BLaER1 (cell line): Measurements from ENCODE around the gene SASH1.
"Not testable (repeated sequence)": the region's sequence is repeated elsewhere in the genome, so short reads cannot be mapped to it uniquely, and the experiment has no call there.

Experiments
- H3K27ac ChIP-seq: shearing (Covaris generic); formaldehyde crosslinking; 2 replicates; pipeline ENCODE4 v1.8.1; 2022
- H3K27me3 ChIP-seq: shearing (Covaris generic); formaldehyde crosslinking; 2 replicates; pipeline ENCODE4 v1.8.1; 2022
- H3K36me3 ChIP-seq: shearing (Covaris generic); formaldehyde crosslinking; 2 replicates; pipeline ENCODE4 v1.8.1; 2022
- H3K4me1 ChIP-seq: shearing (Covaris generic); formaldehyde crosslinking; 2 replicates; pipeline ENCODE4 v1.8.1; 2022
- H3K4me2 ChIP-seq: shearing (Covaris generic); formaldehyde crosslinking; 2 replicates; pipeline ENCODE4 v1.8.1; 2022
- H3K4me3 ChIP-seq: shearing (Covaris generic); formaldehyde crosslinking; 2 replicates; pipeline ENCODE4 v1.8.1; 2022
- H3K9ac ChIP-seq: shearing (Covaris generic); formaldehyde crosslinking; 2 replicates; pipeline ENCODE4 v1.8.1; 2022
- H3K9me3 ChIP-seq: shearing (Covaris generic); formaldehyde crosslinking; 2 replicates; pipeline ENCODE4 v1.8.1; 2022
- H4K20me1 ChIP-seq: shearing (Covaris generic); formaldehyde crosslinking; 2 replicates; pipeline ENCODE4 v1.8.1; 2022
- Cebpa-rat ChIP-seq: shearing (Covaris generic); IDR thresholded peaks from 2 replicates; pipeline ENCODE4 v1.8.1; 2022

SASH1 gene

DNA sequence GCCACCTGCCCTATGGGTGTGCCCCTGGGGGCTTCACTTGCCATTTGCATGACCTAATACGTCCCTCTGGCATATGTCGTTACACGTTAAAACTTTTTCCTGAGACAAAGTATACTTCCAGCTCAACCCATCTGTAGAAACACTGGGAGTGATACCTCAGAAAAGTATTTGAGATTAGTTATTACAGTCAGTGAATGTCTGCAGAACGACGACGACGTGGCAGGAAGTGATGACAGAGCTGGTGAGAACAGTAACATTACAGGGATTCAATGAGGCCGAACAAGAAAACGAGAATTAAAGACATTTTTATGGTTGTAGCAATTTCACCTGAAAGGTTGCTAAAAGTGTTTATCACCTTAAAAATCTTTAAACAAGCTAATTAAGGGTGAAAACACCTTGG is 40.2 kb downstream of the SASH1 start:
- Histone ChIP-seq H3K4me3 (no peak overlapping the region), H3K4me2 (no peak overlapping the region), H3K27ac (no peak overlapping the region), H3K27me3 (no peaks in the 10 kb centered on the region), H3K9ac (no peak overlapping the region), H3K9me3 (no peaks in the 10 kb centered on the region), H3K4me1 (peaks cover 8% of the 10 kb centered on the region), H4K20me1 (no peaks in the 10 kb centered on the region), H3K36me3 (no peaks in the 10 kb centered on the region)
- TF ChIP-seq Cebpa-rat: no peak

- H3K27ac ChIP-seq: no peak overlapping the region
- TF ChIP-seq Cebpa-rat: no peak
- no peaks in the 10 kb centered on the region for H3K27me3 ChIP-seq
- H3K4me3 ChIP-seq: no peak overlapping the region
- no peak overlapping the region for H3K9ac ChIP-seq
- H3K4me1 ChIP-seq: peaks cover 8% of the 10 kb centered on the region
- H3K36me3 ChIP-seq: no peaks in the 10 kb centered on the region
- H3K4me2 ChIP-seq: no peak overlapping the region
- H3K9me3 ChIP-seq: no peaks in the 10 kb centered on the region
- H4K20me1 ChIP-seq: no peaks in the 10 kb centered on the region
Observed at GRCh38 chr6:148383658-148384368, 41.2 kb downstream of the SASH1 start.

- no peak overlapping the region for H3K9ac ChIP-seq
- no peak overlapping the region for H3K4me3 ChIP-seq
- no peaks in the 10 kb centered on the region for H4K20me1 ChIP-seq
- H3K27me3 ChIP-seq: no peaks in the 10 kb centered on the region
- H3K27ac ChIP-seq: no peak overlapping the region
- H3K4me1 ChIP-seq: peaks cover 8% of the 10 kb centered on the region
- no peaks in the 10 kb centered on the region for H3K36me3 ChIP-seq
- no peak overlapping the region for H3K4me2 ChIP-seq
- 0 out of 2 replicates have a peak, but pooled peaks have one; percentile 19 for TF ChIP-seq Cebpa-rat
- H3K9me3 ChIP-seq: no peaks in the 10 kb centered on the region
Observed at GRCh38 chr6:148385379-148385778, 42.7 kb downstream of the SASH1 start.

- no peaks in the 10 kb centered on the region for H3K4me1 ChIP-seq
- no peak for TF ChIP-seq Cebpa-rat
- no peak overlapping the region for H3K4me2 ChIP-seq
- H3K27ac ChIP-seq: no peak overlapping the region
- no peaks in the 10 kb centered on the region for H3K27me3 ChIP-seq
- no peaks in the 10 kb centered on the region for H3K36me3 ChIP-seq
- H3K9me3 ChIP-seq: no peaks in the 10 kb centered on the region
- H3K4me3 ChIP-seq: no peak overlapping the region
- no peak overlapping the region for H3K9ac ChIP-seq
- H4K20me1 ChIP-seq: no peaks in the 10 kb centered on the region
Observed at GRCh38 chr6:148388521-148388920, 45.9 kb downstream of the SASH1 start.

DNA sequence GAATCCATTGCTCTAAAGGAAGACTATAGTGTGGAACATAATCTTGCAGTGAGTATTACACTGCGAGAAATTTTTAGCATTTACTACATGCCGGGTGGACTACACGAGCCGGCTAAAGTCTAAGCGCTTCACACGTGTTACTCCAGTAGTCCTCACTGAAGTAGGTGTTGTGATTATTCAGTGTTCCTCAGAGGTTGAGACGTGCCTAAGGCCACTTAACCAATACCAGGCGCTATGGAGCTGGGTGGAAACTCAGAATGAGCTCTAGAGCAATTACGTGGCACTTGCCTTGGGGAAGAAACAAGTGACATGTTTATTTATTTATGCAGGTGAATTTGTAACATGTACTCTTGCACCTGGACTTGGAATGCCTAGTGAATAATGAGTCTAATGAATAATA is 46.4 kb downstream of the SASH1 start:
- no peaks in the 10 kb centered on the region for H3K4me1 ChIP-seq
- no peaks in the 10 kb centered on the region for H4K20me1 ChIP-seq
- H3K27ac ChIP-seq: no peak overlapping the region
- H3K9me3 ChIP-seq: no peaks in the 10 kb centered on the region
- H3K36me3 ChIP-seq: no peaks in the 10 kb centered on the region
- no peak overlapping the region for H3K4me3 ChIP-seq
- no peak overlapping the region for H3K4me2 ChIP-seq
- H3K9ac ChIP-seq: no peak overlapping the region
- no peaks in the 10 kb centered on the region for H3K27me3 ChIP-seq
- TF ChIP-seq Cebpa-rat: no peak

DNA sequence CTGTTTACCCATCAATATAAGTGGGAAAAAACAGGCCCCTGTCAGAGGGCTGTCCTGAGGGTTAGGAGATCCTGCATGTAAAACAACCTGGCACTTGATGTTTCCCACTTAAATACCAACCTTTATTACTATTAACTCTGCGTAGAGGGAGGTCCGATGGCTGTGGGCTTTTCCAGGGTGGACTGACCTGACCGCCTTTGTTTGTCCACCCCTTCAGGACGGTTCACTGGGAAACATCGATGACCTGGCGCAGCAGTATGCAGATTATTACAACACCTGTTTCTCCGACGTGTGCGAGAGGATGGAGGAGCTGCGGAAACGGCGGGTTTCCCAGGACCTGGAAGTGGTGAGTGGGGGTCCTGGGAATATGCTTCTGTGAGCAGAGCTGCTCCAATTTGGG is 47.3 kb downstream of the SASH1 start:
- H3K9ac ChIP-seq: no peak overlapping the region
- H3K4me2 ChIP-seq: no peak overlapping the region
- H4K20me1 ChIP-seq: no peaks in the 10 kb centered on the region
- TF ChIP-seq Cebpa-rat: no peak
- H3K4me1 ChIP-seq: no peaks in the 10 kb centered on the region
- H3K4me3 ChIP-seq: no peak overlapping the region
- H3K9me3 ChIP-seq: no peaks in the 10 kb centered on the region
- H3K27ac ChIP-seq: no peak overlapping the region
- H3K36me3 ChIP-seq: no peaks in the 10 kb centered on the region
- H3K27me3 ChIP-seq: no peaks in the 10 kb centered on the region

- H3K4me2 ChIP-seq, H3K9ac ChIP-seq, H3K36me3 ChIP-seq, H4K20me1 ChIP-seq, H3K4me3 ChIP-seq, H3K27ac ChIP-seq, H3K9me3 ChIP-seq, H3K27me3 ChIP-seq, H3K4me1 ChIP-seq: not testable (repeated sequence)
Observed at GRCh38 chr6:148392127-148392526, 49.5 kb downstream of the SASH1 start.

DNA sequence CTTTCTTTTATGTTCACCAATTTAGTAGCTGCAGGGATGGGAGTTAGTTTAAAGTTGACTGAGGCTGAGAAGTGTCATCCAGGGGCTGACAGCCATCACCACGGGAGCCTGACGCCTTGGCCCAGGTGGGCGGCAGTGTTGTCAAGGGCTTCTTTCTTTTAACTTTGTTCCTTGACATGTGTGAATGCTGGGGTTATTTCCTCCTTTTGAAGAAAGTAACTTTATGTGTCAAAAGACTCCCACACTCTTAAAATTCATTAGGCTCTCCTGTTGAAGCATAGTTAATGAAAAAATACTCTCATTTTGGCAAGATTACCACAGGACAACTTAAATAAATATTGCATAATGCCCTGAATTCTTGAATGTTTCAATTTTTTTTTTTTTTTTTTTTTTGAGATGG is 50.0 kb downstream of the SASH1 start:
- Histone ChIP-seq H4K20me1 (no peaks in the 10 kb centered on the region), H3K27me3 (no peaks in the 10 kb centered on the region), H3K4me2 (no peak overlapping the region), H3K9ac (no peak overlapping the region), H3K4me3 (no peak overlapping the region), H3K4me1 (no peaks in the 10 kb centered on the region), H3K36me3 (no peaks in the 10 kb centered on the region), H3K27ac (no peak overlapping the region), H3K9me3 (no peaks in the 10 kb centered on the region)
- TF ChIP-seq Cebpa-rat: no peak

DNA sequence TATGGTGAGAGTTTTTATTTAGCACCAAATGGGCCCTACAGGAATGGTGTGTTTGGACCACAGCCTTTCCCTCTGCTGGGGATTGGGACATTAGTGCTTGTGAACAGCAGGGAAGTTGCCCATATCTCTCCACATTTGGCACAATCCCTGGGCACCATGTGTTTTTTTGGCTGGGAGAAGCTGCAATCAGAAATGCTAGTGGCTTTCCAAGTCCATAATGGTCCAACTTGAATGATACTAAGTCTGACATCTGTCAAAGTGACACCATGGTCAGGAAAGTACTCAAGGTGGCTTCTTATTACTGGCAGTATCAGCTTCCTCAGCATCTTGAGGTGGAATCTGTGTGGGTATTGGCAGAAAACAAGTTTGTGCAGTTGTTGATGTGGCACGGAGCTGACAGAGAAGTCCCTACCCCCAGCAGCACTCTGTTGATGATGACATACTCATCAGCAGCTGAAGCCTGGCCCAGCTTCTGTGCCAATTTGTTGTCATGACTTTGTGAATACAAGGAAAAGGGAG is 53.0 kb downstream of the SASH1 start:
- no peak overlapping the region for H3K9ac ChIP-seq
- no peak overlapping the region for H3K4me3 ChIP-seq
- H3K27ac ChIP-seq: no peak overlapping the region
- no peaks in the 10 kb centered on the region for H3K27me3 ChIP-seq
- H3K9me3 ChIP-seq: no peaks in the 10 kb centered on the region
- no peak for TF ChIP-seq Cebpa-rat
- no peaks in the 10 kb centered on the region for H4K20me1 ChIP-seq
- no peaks in the 10 kb centered on the region for H3K4me1 ChIP-seq
- H3K4me2 ChIP-seq: no peak overlapping the region
- H3K36me3 ChIP-seq: no peaks in the 10 kb centered on the region

DNA sequence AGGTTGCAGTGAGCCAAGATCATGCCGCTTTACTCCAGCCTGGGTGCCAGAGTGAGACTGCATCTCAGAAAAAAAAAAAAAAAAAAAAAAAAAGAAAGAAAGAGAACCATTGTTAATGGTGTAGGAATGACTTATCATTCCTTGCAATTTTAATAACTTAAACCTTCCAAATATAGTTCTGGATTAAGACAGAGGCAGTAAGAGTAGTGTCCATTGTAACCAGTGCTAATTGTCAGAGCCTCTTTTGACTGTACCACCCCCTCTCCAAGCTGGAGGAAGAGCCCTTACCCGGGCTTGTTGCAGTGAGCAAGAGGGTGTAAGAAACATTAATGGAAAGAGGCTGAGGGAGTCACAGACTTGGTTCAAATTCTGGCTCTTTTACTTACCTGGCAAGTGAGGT is 53.8 kb downstream of the SASH1 start:
- Histone ChIP-seq H3K9me3 (no peaks in the 10 kb centered on the region), H3K27ac (no peak overlapping the region), H3K4me1 (no peaks in the 10 kb centered on the region), H3K9ac (no peak overlapping the region), H3K36me3 (no peaks in the 10 kb centered on the region), H3K27me3 (no peaks in the 10 kb centered on the region), H4K20me1 (no peaks in the 10 kb centered on the region), H3K4me2 (no peak overlapping the region), H3K4me3 (no peak overlapping the region)
- no peak for TF ChIP-seq Cebpa-rat

DNA sequence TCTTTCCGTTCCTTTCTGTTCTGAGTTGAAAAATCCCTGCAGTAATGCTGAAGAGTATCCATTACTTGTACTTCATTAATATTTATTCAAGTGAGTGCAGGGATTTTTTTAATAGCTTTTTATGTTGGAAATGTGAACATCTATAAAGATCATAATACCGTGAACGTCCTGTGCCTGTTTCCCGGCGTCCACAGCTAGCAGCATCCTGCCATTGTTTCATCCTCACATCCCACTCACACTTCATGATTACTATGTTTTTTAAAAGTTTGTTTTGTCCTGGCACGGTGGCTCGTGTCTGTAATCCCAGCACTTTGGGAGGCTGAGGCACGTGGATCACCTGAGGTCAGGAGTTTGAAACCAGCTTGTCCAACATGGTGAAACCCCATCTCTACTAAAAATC is 54.3 kb downstream of the SASH1 start:
- no peak overlapping the region for H3K4me3 ChIP-seq
- H3K27ac ChIP-seq: no peak overlapping the region
- no peaks in the 10 kb centered on the region for H3K27me3 ChIP-seq
- TF ChIP-seq Cebpa-rat: no peak
- no peak overlapping the region for H3K4me2 ChIP-seq
- H3K36me3 ChIP-seq: no peaks in the 10 kb centered on the region
- no peaks in the 10 kb centered on the region for H3K4me1 ChIP-seq
- no peak overlapping the region for H3K9ac ChIP-seq
- no peaks in the 10 kb centered on the region for H4K20me1 ChIP-seq
- no peaks in the 10 kb centered on the region for H3K9me3 ChIP-seq
